Measurements from ENCODE around the gene ERFL.

The ERFL gene

DNA sequence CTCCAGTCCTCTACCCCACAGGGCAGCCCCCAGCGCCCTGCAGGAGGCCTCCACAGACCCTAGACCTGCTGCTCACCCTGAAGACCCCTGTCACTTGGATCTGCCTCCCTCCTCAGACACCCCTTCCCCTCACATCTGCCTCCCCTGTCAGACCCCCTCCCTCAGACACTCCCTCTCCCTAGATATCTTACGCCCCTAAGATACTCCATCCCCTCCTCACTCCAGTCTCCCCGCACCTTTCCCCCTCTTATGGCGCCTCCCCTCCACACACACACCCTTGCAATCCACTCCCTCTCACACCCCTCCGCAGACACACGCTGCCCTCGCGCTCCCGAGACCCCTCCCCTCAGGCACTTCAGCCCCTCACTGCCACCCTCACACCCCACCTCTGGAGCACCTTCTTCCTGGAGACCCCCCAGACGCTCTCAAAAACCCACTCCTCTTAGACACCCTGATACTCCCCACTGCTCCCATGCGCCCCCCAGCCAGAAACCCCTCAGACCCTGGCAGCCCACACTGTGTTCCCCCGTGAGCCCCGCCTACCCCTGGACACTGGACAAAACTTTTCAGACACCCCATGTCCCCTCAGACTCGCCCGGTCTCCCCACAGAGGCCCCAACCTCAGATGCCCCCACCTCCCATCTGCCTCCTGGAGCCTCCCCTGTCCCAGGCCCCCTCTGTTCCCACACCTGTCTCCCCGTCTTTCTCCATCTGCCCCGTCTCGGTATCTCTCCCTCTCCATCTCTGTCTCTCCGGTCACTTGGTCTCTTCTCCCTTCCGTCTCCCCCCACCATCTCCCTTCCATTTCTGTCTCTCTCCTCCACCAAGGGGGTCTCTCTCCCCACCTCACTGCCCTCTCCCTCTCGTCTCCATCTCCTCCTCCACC, 14.5 kb downstream of the ERFL start:
- Histone ChIP-seq H3K27ac (ENCODE audit: low read depth, low read length, poor library complexity, severe bottlenecking) (no peak overlapping the region), H3K4me2 (ENCODE audit: low read length) (no peak overlapping the region)

DNA sequence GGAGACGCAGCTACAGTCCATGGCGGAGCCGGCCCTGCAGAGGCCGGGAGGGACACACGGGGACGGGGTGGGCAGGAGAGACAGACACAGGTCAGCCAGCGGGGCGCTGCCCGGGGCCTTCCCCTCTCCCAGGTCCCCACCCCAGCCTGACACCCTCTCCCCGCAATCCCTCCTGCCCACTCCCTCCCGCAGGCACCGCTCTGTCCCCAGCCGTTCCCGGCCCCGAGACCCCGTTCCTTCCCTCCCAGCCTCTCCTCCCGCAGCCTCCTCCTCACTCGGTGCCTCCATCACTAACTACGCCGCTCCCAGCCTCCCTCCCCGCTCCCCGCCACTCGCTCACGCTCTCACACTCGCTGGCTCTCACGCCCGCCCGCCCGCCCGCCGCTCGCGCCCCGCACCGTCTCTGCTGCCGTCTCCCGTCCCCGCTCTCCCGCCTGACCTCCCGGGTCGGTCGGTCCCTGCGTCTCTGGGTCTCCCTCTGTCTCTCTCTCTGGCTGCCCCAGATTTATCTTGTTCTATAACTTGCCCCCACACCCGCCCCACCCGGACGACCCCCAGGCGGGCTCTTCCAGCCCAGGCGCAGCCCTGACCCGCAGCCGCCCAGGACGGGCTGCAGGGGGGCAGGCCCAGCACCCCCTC, 15.2 kb downstream of the ERFL start:
- H3K27me3 ChIP-seq (ENCODE audit: insufficient read depth, low read length): peaks cover 26% of the 10 kb centered on the region
- H3K4me1 ChIP-seq (ENCODE audit: insufficient read depth, low read length, severe bottlenecking): no peaks in the 10 kb centered on the region
- no peak overlapping the region for H3K4me3 ChIP-seq (ENCODE audit: low read depth, low read length, poor library complexity, severe bottlenecking)
- TF ChIP-seq, protein P1, sequence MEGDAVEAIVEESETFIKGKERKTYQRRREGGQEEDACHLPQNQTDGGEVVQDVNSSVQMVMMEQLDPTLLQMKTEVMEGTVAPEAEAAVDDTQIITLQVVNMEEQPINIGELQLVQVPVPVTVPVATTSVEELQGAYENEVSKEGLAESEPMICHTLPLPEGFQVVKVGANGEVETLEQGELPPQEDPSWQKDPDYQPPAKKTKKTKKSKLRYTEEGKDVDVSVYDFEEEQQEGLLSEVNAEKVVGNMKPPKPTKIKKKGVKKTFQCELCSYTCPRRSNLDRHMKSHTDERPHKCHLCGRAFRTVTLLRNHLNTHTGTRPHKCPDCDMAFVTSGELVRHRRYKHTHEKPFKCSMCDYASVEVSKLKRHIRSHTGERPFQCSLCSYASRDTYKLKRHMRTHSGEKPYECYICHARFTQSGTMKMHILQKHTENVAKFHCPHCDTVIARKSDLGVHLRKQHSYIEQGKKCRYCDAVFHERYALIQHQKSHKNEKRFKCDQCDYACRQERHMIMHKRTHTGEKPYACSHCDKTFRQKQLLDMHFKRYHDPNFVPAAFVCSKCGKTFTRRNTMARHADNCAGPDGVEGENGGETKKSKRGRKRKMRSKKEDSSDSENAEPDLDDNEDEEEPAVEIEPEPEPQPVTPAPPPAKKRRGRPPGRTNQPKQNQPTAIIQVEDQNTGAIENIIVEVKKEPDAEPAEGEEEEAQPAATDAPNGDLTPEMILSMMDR (IDR thresholded peaks at IDR 0.05; ENCODE audit: low read length): no peak
- no peak for TF ChIP-seq EZH2 (IDR thresholded peaks at IDR 0.05; ENCODE audit: borderline replicate concordance, low read length)
- H3F3A ChIP-seq (ENCODE audit: insufficient read depth, low read length): no peaks in the 10 kb centered on the region
- no peak overlapping the region for H3K27ac ChIP-seq (ENCODE audit: low read depth, low read length, poor library complexity, severe bottlenecking)
- H3K36me3 ChIP-seq (ENCODE audit: insufficient read depth, low read length): peaks cover 7% of the 10 kb centered on the region; the same call in 1 of the 2 replicates
- no peaks in the 10 kb centered on the region for H3K9me3 ChIP-seq (ENCODE audit: low read length)
- H3K4me2 ChIP-seq (ENCODE audit: low read length): no peak overlapping the region
- H3K9me2 ChIP-seq (ENCODE audit: low read depth, low read length): no peaks in the 10 kb centered on the region
- no peak overlapping the region for H3K9ac ChIP-seq (ENCODE audit: low read length)
- H2AFZ ChIP-seq (ENCODE audit: low read length): no peak overlapping the region
- H3K79me2 ChIP-seq (ENCODE audit: insufficient read depth, low read length): no peaks in the 10 kb centered on the region
- H4K20me1 ChIP-seq (ENCODE audit: insufficient read depth, low read length): no peaks in the 10 kb centered on the region

More for the DNA sequence above, 14.5 kb downstream of the ERFL start:
- Histone ChIP-seq H3K79me2 (ENCODE audit: insufficient read depth, low read length) (no peaks in the 10 kb centered on the region), H3K36me3 (ENCODE audit: insufficient read depth, low read length) (no peaks in the 10 kb centered on the region), H3F3A (ENCODE audit: insufficient read depth, low read length) (no peaks in the 10 kb centered on the region), H3K27me3 (ENCODE audit: insufficient read depth, low read length) (peaks cover 26% of the 10 kb centered on the region), H4K20me1 (ENCODE audit: insufficient read depth, low read length) (no peaks in the 10 kb centered on the region), H2AFZ (ENCODE audit: low read length) (no peak overlapping the region), H3K9me2 (ENCODE audit: low read depth, low read length) (no peaks in the 10 kb centered on the region), H3K4me1 (ENCODE audit: insufficient read depth, low read length, severe bottlenecking) (no peaks in the 10 kb centered on the region), H3K9me3 (ENCODE audit: low read length) (no peaks in the 10 kb centered on the region), H3K4me3 (ENCODE audit: low read depth, low read length, poor library complexity, severe bottlenecking) (no peak overlapping the region), H3K9ac (ENCODE audit: low read length) (no peak overlapping the region)
- TF ChIP-seq, protein P1 (IDR thresholded peaks at IDR 0.05; ENCODE audit: low read length): no peak
- TF ChIP-seq EZH2 (IDR thresholded peaks at IDR 0.05; ENCODE audit: borderline replicate concordance, low read length): no peak

DNA sequence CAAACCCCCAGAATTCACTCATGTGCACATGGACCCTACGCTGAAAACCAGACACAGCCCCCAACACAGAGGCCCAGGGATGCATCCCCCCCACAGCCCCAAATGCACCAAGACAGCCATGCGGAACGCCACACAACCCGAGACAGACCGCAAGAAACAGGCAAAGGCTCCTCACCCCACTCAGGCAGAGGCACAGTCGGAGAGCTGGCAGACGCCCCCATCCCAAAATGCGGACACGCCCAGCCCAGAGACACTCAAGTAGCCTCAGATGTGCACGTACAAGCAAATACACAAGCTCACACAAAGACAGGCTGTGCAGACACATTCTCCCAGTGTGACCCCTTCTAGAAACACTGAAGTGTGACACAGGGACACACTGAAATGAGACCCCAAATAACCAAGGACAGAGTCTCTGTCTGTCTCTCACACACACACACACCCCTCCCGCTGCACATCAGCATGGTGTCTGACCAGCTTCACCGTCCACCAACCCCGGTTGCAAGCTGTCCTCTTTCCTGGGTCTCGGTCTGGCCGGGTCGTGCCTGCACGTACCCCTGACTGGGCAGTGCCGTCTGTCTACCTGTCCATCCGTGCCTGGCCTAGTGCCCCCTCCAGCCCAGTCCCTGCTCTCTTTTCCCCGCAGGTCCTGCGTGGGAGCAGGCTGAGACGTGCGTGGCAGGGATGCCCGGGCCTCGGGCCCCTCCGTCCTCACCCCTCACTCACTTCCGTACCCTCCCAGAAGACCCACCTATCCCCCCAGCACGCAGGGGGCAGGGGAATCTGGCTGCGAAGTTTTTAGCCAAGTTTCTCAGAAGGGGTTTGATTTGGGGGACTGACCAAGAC, 16.1 kb downstream of the ERFL start:
- Histone ChIP-seq H3K27ac (ENCODE audit: low read depth, low read length, poor library complexity, severe bottlenecking) (no peak overlapping the region), H4K20me1 (ENCODE audit: insufficient read depth, low read length) (no peaks in the 10 kb centered on the region), H3K9me3 (ENCODE audit: low read length) (no peaks in the 10 kb centered on the region)

More for the DNA sequence above, 16.1 kb downstream of the ERFL start:
- Histone ChIP-seq H3K27me3 (ENCODE audit: insufficient read depth, low read length) (peaks cover 25% of the 10 kb centered on the region), H3K9ac (ENCODE audit: low read length) (no peak overlapping the region), H3K4me3 (ENCODE audit: low read depth, low read length, poor library complexity, severe bottlenecking) (no peak overlapping the region), H3K4me2 (ENCODE audit: low read length) (no peak overlapping the region), H3K36me3 (ENCODE audit: insufficient read depth, low read length) (peaks cover 14% of the 10 kb centered on the region), H3K9me2 (ENCODE audit: low read depth, low read length) (no peaks in the 10 kb centered on the region), H3K4me1 (ENCODE audit: insufficient read depth, low read length, severe bottlenecking) (no peaks in the 10 kb centered on the region), H2AFZ (ENCODE audit: low read length) (no peak overlapping the region), H3K79me2 (ENCODE audit: insufficient read depth, low read length) (no peaks in the 10 kb centered on the region), H3F3A (ENCODE audit: insufficient read depth, low read length) (no peaks in the 10 kb centered on the region)
- TF ChIP-seq, protein P1 (IDR thresholded peaks at IDR 0.05; ENCODE audit: low read length): no peak
- TF ChIP-seq EZH2 (IDR thresholded peaks at IDR 0.05; ENCODE audit: borderline replicate concordance, low read length): no peak

Measured in OCI-LY1 (cell line).